GM21737 (cell line): Measurements from ENCODE around the gene OXT.
"Not testable (repeated sequence)": the region's sequence is repeated elsewhere in the genome, so short reads cannot be mapped to it uniquely, and the experiment has no call there.

ENCODE experiments used
- ATAC-seq: cut with Tn5 transposase; IDR thresholded peaks from one replicate; pipeline ENCODE4 v1.9.1; 2021; ENCODE audit warnings: mild to moderate bottlenecking, moderate library complexity; ENCODE audit not compliant: unreplicated experiment

OXT gene

DNA sequence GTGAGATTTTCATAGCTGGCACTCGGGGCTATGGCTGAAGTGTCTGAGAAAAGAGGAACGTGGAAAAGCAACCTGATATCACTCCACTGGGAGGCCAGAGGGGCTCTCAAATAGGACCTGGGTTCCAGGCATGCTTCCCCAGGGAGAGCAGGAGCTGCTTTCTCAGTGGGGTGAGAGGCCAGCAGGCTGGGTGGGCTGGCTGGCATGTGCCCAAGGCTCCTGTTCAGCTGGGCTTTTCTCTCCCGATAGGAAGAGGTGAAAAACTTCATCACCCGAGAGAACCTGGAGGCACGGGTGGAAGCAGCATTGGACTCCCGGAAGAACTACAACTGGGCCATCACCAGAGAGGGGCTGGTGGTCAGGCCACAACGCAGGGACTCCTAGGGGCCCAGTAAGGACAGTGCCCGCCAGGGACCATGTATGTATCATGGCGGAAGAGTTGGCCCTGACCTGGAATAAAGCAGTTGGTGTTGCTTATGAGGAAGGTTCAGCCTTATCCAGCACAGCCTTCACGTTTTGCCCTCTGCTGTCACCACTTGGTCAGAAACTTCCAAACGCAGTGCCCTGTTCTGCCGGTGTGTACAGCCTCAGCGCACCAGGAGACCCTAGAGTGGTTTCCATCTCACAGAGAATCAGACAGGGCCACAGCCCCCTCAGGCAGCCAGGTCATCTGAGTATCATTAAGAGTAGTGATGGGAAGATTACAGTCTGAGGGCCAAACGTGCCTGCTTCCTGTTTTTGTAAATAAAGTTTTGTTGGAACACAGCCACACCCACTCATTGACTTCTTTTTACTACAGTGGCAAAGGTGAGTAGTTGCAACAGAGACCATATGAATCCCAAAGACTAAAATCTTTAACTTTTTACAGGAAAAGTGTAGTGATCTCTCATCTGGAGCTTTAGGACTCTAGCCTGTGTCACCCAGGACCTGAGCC is 23.7 kb upstream of the OXT start:
- no peak for ATAC-seq

GRCh38 chr20:3051385-3052019 is 19.9 kb upstream of the OXT start:
- ATAC-seq: no peak

DNA sequence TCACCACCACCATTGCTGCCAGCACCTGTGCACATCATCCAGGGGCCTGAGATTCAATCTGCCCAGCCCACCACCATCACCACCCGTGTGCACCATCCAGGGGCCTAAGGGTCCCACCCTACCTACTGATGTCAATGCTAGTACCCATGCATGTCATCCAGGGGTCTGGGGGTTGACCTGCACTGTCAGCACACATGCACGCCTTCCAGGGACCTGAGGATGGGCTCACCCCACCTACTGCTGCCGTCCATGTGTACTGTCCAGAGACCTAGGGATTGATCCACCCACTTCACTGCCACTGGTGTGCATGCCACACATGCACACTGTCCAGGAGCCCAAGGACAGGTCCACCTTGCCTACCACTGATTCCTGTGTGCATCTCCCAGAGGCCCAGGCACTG is 11.9 kb upstream of the OXT start:
- ATAC-seq: no peak

GRCh38 chr20:3064119-3064518 is 7.3 kb upstream of the OXT start:
- not testable (repeated sequence) for ATAC-seq

DNA sequence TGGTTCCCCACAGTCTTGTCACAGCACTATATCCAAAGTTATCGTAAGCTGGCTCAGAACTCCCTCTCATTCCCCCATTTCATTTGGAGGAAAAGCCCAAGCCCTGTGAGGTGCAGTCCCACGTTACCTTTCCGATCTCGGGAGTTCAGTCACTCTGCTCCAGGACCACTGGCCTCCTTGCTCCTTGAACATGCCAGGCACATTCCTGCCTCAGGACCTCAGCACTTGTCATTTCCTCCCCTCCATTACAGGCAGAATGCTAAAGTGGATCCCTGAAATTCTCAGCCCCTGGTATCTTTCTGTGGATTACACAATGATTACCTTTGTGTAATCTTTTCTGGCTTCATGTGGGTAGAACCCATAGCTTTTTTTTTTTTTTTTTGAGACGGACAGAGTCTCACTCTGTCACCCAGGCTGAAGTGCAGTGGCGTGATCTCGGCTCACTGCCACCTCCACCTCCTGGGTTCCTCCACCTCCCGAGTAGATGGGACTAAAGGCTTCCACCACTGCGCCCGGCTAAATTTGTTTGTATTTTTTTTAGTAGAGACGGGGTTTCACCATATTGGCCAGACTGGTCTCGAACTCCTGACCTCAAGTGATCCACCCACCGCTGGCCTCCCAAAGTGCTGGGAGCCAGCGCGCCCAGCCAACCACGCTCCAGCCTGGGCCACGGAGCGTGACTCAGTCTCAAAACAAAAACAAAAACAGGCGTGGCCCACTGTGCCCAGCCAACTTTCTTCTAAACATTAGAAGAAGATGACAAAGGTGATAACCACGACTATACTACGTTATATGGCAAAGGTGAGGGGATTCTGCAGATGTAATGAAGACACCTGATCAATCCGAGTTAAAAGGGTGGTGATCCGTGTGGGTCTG is 4.0 kb upstream of the OXT start:
- no peak for ATAC-seq

- no peak for ATAC-seq
These were observed 3.3 kb upstream of the OXT start for GRCh38 chr20:3068075-3068474.

GRCh38 chr20:3068986-3069900 is 2.2 kb upstream of the OXT start:
- no peak for ATAC-seq

GRCh38 chr20:3070725-3071124 is 695 bp upstream of the OXT start:
- no peak for ATAC-seq

DNA sequence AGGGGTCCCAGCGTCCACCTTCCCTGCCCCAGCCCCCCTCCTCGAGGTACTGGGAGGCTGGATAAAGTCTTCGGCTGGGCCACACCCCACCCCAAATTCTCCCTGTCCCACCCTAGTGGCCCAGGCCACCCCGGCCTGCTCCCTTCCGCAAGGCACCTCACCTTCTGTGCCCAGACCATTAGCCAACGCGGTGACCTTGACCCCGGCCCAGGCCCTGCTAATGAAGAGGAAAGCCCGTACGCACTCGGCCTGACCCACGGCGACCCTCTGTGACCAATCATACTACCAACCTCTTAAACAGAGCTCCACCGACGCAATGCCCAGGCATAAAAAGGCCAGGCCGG is 182 bp upstream of the OXT start:
- ATAC-seq: no peak

- ATAC-seq: no peak
These were observed 1.3 kb downstream of the OXT start for GRCh38 chr20:3072530-3073250.

DNA sequence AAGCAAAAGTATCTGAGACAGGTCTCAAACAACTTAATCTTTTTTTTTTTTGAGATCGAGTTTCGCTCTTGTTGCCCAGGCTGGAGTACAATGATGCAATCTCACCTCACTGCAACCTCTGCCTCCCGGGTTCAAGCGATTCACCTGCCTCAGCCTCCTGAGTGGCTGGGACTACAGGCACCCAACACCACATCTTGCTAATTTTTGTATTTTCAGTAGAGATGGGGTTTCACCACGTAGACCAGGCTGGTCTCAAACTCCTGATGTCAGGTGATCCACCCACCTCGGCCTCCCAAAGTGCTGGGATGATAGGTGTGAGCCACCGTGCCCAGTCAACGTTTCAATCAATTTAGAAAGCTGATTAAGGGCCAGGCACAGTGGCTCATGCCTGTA is 1.8 kb downstream of the OXT start:
- not testable (repeated sequence) for ATAC-seq

GRCh38 chr20:3074812-3075211 is 3.4 kb downstream of the OXT start:
- ATAC-seq: no peak

GRCh38 chr20:3075315-3075714 is 3.9 kb downstream of the OXT start:
- not testable (repeated sequence) for ATAC-seq

DNA sequence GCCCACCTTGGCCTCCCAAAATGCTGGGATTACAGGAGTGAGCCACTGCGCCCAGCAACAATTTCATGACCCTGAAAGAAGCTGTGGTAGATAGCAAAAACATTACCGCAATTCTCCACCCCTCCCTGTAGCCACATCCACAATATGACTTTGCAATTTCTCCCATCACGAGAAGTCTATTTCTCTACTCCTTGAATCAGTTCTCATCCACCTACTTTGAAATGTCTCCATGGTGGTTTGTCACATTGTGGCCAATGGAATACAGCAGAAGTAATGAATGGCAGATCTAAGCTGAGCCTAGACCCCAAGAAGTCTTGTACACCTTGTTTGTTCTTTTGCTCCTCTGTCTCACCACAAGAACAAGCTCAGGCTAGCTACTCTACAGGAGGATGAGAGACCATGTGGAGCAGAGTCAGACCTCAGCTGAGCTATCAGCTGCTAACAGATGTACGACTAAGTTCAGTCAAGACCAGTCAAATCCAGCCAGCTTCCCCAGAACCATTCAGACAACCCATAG is 6.3 kb downstream of the OXT start:
- no peak for ATAC-seq

GRCh38 chr20:3080939-3081388 is 9.5 kb downstream of the OXT start:
- no peak for ATAC-seq

DNA sequence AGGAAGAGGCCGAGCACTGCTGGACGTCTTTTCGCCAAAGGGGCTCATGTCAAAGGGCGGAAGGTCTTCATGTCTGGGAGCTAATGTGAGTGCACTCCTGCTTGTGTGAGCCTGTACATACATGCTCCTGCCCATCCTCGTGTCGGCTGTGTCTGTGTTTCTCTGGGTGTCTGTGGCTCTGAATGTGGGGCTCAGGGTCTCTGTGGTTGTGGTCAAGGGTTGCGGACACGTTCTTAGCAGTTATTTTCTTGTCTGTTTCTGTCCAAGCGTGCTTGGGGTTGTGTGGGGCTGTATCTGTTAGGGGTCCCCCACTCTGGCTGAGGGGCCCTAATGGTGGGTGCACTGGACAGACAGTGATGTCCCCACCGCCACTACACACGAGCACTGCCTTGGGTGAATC is 10.2 kb downstream of the OXT start:
- ATAC-seq: no peak

DNA sequence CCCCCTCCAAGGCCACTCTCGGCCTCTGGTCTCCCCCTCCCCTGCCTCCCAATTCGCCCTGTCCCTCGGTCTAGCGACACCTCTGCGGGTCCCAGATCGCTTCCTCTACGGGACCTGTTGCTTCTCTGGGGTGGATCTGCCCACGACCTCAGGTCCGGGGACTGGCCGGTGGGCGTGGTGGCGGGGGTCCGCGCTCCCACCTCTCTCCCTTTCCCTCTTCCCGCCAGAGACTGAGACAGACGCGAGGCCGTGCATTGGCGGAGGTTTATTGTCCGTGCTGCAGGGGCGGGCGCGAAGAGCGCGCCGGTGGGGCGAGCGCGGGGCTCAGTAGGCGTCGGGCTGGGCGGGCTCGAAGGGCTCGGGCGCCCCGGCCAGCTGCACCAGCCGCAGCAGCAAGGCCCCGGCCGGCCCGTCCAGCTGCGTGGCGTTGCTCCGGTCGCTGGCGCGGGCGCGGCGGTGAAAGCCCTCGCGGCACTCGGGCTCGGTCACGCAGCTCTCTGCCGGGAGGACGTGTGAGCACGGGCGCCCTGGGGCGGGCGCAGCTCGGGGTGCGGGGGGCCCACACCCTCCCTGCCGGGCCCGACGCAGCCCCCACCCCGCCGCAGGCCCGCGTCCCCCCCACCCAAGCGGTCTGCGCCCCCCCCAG is 11.0 kb downstream of the OXT start:
- ATAC-seq: no peak

GRCh38 chr20:3082955-3083952 is 11.8 kb downstream of the OXT start:
- ATAC-seq: no peak
